A549 (cell line): Measurements from ENCODE around the gene DMRT1. TPM values are rescaled to one million over a fixed set of nuclear protein-coding genes. Genes with fewer than 3 reads are reported as not detected.
A peak's percentile ranks its signal among the peaks of the same experiment; 100 is the strongest.

Source experiments
- ATAC-seq, 2 experiments: fragments of 200-7000 bp in 1 of 2; fragments of >200 bp in 1 of 2; cut with Nextera tagmentation in 1 of 2; cut with Tn5 transposase in 1 of 2; 3 replicates each; pipeline versions ENCODE4 v1.8.0 to v1.9.1; 2018 to 2020; ENCODE audit warnings: mild to moderate bottlenecking in 1 of 2, moderate library complexity in 1 of 2
- CTCF ChIA-PET: fragments of 300-600 bp; sonication (Branson Sonifier 250); formaldehyde crosslinking; extraction: SDS; loops from one replicate; lab custom pipeline; 2021; ENCODE audit warnings: antibody characterized with exemption, inconsistent platforms; lab: Yijun Ruan, JAX
- POLR2A ChIA-PET: fragments of 350-600 bp; formaldehyde crosslinking; extraction: SDS; loops from one replicate; lab custom pipeline; 2021; ENCODE audit warnings: antibody characterized with exemption, inconsistent platforms; lab: Yijun Ruan, JAX
- DNase-seq, 2 experiments: peaks; one replicate each; pipeline versions ENCODE4 v3.0.0 to v3.0.0-alpha.2; 2011 to 2016; ENCODE audit warnings: low read depth in 1 of 2, low spot score in 1 of 2
- FAIRE-seq: peaks from 2 replicates; lab custom pipeline; 2011; peaks lifted over from hg19 to GRCh38; lab: Jason Lieb, UNC
- H3K27ac ChIP-seq, 2 experiments: fragments of >200 bp; sonication (Bioruptor Twin); formaldehyde crosslinking; 3 replicates each; pipeline ENCODE4 v1.5.1; 2016 to 2017
- H3K4me1 ChIP-seq: fragments of >200 bp; sonication (Bioruptor Twin); formaldehyde crosslinking; 3 replicates; pipeline ENCODE4 v1.6.1; 2016
- H3K4me2 ChIP-seq: fragments of >200 bp; sonication (Bioruptor Twin); formaldehyde crosslinking; 3 replicates; pipeline ENCODE4 v1.6.1; 2016
- H3K4me3 ChIP-seq: fragments of >200 bp; sonication (Bioruptor Twin); formaldehyde crosslinking; 3 replicates; pipeline ENCODE4 v1.5.1; 2016
- H3K9me3 ChIP-seq: fragments of >200 bp; sonication (Bioruptor Twin); formaldehyde crosslinking; 3 replicates; pipeline ENCODE4 v1.6.1; 2016
- BHLHE40 ChIP-seq: IDR thresholded peaks from 2 replicates; pipeline ENCODE4 v1.6.1; 2012; ENCODE audit warnings: low read depth, low read length, inconsistent platforms
- CBX2 ChIP-seq: fragments of 200-600 bp; sonication (generic); IDR thresholded peaks from 2 replicates; pipeline ENCODE4 v1.6.1; 2016; ENCODE audit warnings: low read depth, mild to moderate bottlenecking, borderline replicate concordance
- CHD4 ChIP-seq: fragments of 200-600 bp; sonication (generic); IDR thresholded peaks from 2 replicates; pipeline ENCODE4 v1.6.1; 2016; ENCODE audit warnings: antibody characterized with exemption, mild to moderate bottlenecking, borderline replicate concordance
- ESRRA ChIP-seq: fragments of 150-350 bp; IDR thresholded peaks from 2 replicates; pipeline ENCODE4 v1.6.1; 2014; ENCODE audit warnings: mild to moderate bottlenecking, low read length, borderline replicate concordance
- FOSL2 ChIP-seq, 2 experiments: fragments of 450-650 bp in 1 of 2; fragments of >200 bp in 1 of 2; sonication (Bioruptor Twin) in 1 of 2; formaldehyde crosslinking; IDR thresholded peaks; 2 replicates each; pipeline versions ENCODE4 v1.5.0 to v1.6.1; 2016 to 2020; ENCODE audit warnings: mild to moderate bottlenecking in 1 of 2, moderate library complexity in 1 of 2
- HDAC2 ChIP-seq: fragments of 200-600 bp; sonication (generic); IDR thresholded peaks from 2 replicates; pipeline ENCODE4 v1.6.1; 2016
- HOXA7 ChIP-seq: fragments of 250-450 bp; sonication (Bioruptor Pico); IDR thresholded peaks from 2 replicates; pipeline ENCODE4 v1.5.0; 2020; ENCODE audit warnings: mild to moderate bottlenecking, moderate library complexity
- KDM5A ChIP-seq: fragments of 200-600 bp; sonication (generic); IDR thresholded peaks from 2 replicates; pipeline ENCODE4 v1.6.1; 2016; ENCODE audit warnings: antibody characterized with exemption, mild to moderate bottlenecking
- MAFK ChIP-seq: fragments of 450-650 bp; IDR thresholded peaks from 2 replicates; pipeline ENCODE4 v1.6.1; 2014; ENCODE audit not compliant: partially characterized antibody
- MAZ ChIP-seq: fragments of 150-350 bp; IDR thresholded peaks from 2 replicates; pipeline ENCODE4 v1.6.1; 2014; ENCODE audit warnings: antibody characterized with exemption, low read depth, low read length, borderline replicate concordance
- MYC ChIP-seq: IDR thresholded peaks from 2 replicates; pipeline ENCODE4 v1.6.1; 2012; ENCODE audit warnings: mild to moderate bottlenecking, inconsistent platforms, low read length, improper control_type of control experiment, borderline replicate concordance
- PBX3 ChIP-seq: IDR thresholded peaks from 2 replicates; pipeline ENCODE4 v1.6.1; 2012
- PHF8 ChIP-seq: fragments of 200-600 bp; sonication (generic); IDR thresholded peaks from 2 replicates; pipeline ENCODE4 v1.6.1; 2016; ENCODE audit warnings: low read depth, mild to moderate bottlenecking, antibody characterized with exemption, moderate library complexity, borderline replicate concordance
- RCOR1 ChIP-seq: fragments of 150-350 bp; IDR thresholded peaks from 2 replicates; pipeline ENCODE4 v1.6.1; 2014; ENCODE audit warnings: antibody characterized with exemption, low read length, low read depth
- RFX5 ChIP-seq: fragments of 450-650 bp; IDR thresholded peaks from 2 replicates; pipeline ENCODE4 v1.7.1; 2014; ENCODE audit warnings: antibody characterized with exemption, mild to moderate bottlenecking, moderate library complexity
- SREBF2 ChIP-seq: fragments of 450-650 bp; IDR thresholded peaks from 2 replicates; pipeline ENCODE4 v1.6.1; 2014; ENCODE audit warnings: mild to moderate bottlenecking, moderate library complexity
- TFCP2L1 ChIP-seq: fragments of 250-450 bp; sonication (Bioruptor Pico); IDR thresholded peaks from 2 replicates; pipeline ENCODE4 v1.5.0; 2021; ENCODE audit warnings: mild to moderate bottlenecking
- ZC3H11A ChIP-seq: fragments of 450-650 bp; IDR thresholded peaks from 2 replicates; pipeline ENCODE4 v1.6.1; 2014; ENCODE audit warnings: antibody characterized with exemption, mild to moderate bottlenecking
- WGBS: methylation state at CpG from one replicate; pipeline ENCODE4 v1.1.6; 2017; ENCODE audit errors: missing lambda C conversion rate; 5-methylcytosine and 5-hydroxymethylcytosine counted together
- polyA plus RNA-seq, 4 experiments: library from polyadenylated mRNA; depleted of rRNA in 3 of 4; stranded (reverse); fragments of >200 nt; fragmentation: RNase III in 1 of 4; extraction: RNeasy Plus Mini Kit Qiagen cat#74134 plus additional on column Dnase treatment in 1 of 4; gene quantifications; 2 replicates in 3 of 4; 3 replicates in 1 of 4; pipeline ENCODE4 v1.2.3, GENCODE V29; 2011 to 2017
- TF ChIP-seq, protein P1 (sequence below): fragments of 150-350 bp; IDR thresholded peaks from 2 replicates; pipeline ENCODE4 v1.6.1; 2014; ENCODE audit warnings: low read depth, mild to moderate bottlenecking, low read length
- TF ChIP-seq, protein P2 (sequence below): fragments of 250-450 bp; sonication (Bioruptor Pico); IDR thresholded peaks from 2 replicates; pipeline ENCODE4 v1.5.0; 2020; ENCODE audit warnings: low read depth, mild to moderate bottlenecking, moderate library complexity

DMRT1 gene
- polyA plus RNA-seq, 2 of the 4 experiments (the other 2 are of a cell fraction) = not detected

DNA sequence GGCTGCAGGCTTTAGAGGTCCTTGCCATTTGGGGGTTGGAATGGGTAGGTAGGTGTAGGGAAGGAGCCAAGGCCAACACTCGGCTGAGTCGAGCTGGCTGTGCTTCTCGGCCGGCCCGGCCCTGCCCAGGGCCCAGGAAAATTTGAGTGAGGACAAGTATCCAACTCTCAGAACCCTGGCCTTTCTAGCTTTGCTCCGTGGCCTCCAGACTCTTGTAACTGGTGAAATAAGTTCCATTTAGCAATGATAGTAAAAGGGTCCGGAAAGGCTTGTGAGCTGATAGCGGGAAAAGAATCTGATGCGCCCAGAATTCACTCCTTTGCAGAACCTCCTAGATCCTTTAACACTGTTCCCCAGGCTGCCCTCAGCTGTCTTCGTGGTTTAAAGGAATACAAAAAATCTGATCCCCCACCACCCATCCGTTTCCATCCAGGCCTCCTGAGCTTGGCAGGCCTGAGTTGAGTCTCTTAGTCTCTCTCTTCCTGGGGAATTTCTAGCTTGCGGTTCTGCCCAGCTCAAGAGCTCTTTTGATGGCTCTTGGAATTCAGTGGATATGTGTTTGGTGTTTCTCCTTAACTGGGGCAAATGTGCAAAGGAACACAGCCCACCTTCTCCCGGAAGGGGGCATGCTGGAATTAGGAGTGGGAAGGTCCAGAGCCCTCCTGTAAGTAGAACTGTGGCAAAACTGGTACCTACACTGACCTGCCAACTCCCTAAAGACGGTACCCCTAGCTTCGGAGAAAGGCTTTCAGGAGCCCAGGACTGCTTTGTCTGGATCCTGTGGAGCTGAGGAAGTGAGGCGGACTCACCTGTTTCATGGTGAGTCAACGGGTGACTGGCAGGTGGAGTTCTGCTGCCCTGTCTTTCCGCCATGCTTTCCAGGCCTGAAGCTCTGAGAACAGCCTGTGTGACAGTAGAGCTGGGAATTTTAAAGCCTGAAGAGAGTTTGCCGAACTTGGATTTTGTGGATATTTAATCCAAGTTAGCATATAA is 136.6 kb downstream of the DMRT1 start (continued):
- TF ChIP-seq, protein P1, sequence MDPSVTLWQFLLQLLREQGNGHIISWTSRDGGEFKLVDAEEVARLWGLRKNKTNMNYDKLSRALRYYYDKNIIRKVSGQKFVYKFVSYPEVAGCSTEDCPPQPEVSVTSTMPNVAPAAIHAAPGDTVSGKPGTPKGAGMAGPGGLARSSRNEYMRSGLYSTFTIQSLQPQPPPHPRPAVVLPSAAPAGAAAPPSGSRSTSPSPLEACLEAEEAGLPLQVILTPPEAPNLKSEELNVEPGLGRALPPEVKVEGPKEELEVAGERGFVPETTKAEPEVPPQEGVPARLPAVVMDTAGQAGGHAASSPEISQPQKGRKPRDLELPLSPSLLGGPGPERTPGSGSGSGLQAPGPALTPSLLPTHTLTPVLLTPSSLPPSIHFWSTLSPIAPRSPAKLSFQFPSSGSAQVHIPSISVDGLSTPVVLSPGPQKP = no peak
- TF ChIP-seq ZC3H11A (no peak), MYC (no peak), HDAC2 (no peak), TFCP2L1 (CRISPR knock-in tag) (no peak), CBX2 (no peak), RCOR1 (no peak), HOXA7 (CRISPR knock-in tag) (no peak)

DNA sequence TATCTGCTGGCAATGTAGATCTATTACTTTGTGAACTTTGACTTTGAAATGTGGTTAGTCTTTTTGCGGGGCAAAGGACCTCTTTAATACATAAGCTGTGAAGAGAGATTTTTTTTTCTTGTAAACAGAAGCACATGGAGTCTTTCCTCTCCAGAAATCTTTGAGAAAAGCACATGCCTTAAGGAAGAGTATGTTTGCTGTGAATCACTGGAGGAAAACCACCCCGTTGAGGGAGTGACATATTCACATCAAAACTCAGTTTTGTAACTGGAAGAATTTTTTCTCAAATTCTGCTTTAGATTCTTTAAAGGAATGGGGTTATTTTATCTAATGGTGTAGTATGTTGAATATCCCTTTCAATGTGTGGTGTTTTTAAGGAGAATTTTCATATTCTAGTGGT is 138.5 kb downstream of the DMRT1 start:
- no peak for ATAC-seq
- H3K4me2 ChIP-seq = no peak overlapping the region
- 0% methylated on average over 2 of the region's 2 CpGs for WGBS
- CTCF ChIA-PET = interaction anchor here (0.9 to 2.4 kb wide), 3 partner anchors 10 to 632 kb away, joined by 3 to 10 read pairs (median 4); no protein-coding TSS in a partner anchor
- H3K27ac ChIP-seq = no peak overlapping the region
- no peak for TF ChIP-seq KDM5A
- TF ChIP-seq PBX3 = no peak
- TF ChIP-seq CHD4 = no peak
- no peak for TF ChIP-seq SREBF2
- no peak for TF ChIP-seq MYC
- no peak for TF ChIP-seq PHF8
- no peak for TF ChIP-seq MAZ
- no peak for TF ChIP-seq FOSL2 (IDR thresholded peaks at IDR 0.05)
- TF ChIP-seq FOSL2 (CRISPR knock-in tag; IDR thresholded peaks at IDR 0.05) = no peak
- TF ChIP-seq, protein P2, sequence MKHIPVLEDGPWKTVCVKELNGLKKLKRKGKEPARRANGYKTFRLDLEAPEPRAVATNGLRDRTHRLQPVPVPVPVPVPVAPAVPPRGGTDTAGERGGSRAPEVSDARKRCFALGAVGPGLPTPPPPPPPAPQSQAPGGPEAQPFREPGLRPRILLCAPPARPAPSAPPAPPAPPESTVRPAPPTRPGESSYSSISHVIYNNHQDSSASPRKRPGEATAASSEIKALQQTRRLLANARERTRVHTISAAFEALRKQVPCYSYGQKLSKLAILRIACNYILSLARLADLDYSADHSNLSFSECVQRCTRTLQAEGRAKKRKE (CRISPR knock-in tag) = no peak
- TF ChIP-seq BHLHE40 = no peak
- TF ChIP-seq RFX5 = no peak
- TF ChIP-seq, all 56 proteins: peak for 0
- Histone ChIP-seq H3K4me3 (no peak overlapping the region), H3K4me1 (peaks cover 4% of the 10 kb centered on the region; the same call in 1 of the 3 replicates), H3K9me3 (no peaks in the 10 kb centered on the region)
- POLR2A ChIA-PET = no interaction called here
- FAIRE-seq = no peak
- DNase-seq = no peak

DNA sequence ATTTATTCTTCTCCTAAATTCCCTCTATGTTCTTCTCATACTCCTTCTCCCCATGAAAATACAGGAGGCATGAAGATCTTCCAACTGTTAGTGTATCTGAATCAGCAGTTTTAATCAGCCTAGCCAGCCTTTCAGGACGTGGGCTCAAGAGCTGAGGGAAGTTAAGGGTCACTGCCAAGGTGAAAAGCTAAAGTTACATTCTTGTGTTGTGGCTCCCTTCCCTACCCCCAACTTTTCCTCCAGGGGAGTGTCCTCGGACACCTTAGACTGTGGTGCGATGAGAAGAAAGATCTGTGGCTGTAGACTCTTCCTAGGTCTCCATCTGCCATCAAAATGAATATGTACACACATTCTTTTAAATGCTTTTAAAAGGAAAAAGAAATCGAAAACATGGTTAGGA is 139.1 kb downstream of the DMRT1 start:
- DNase-seq (no peak), FAIRE-seq (no peak)
- H3K4me1 ChIP-seq = peaks cover 4% of the 10 kb centered on the region; the same call in 1 of the 3 replicates
- CTCF ChIA-PET = interaction anchor here (0.9 to 1.2 kb wide), 3 partner anchors 9 to 55 kb away, joined by 3 to 4 read pairs (median 4); no protein-coding TSS in a partner anchor
- WGBS = 7% methylated on average over 4 of the region's 4 CpGs
- peak; percentile 37 for TF ChIP-seq MAFK
- TF ChIP-seq ESRRA = no peak
- TF ChIP-seq, all 56 proteins: peak for 1
- H3K27ac ChIP-seq = no peak overlapping the region
- H3K4me3 ChIP-seq = no peak overlapping the region
- H3K4me2 ChIP-seq = no peak overlapping the region
- no peak for ATAC-seq
- POLR2A ChIA-PET = no interaction called here
- no peaks in the 10 kb centered on the region for H3K9me3 ChIP-seq
